Islet precursor cell (in vitro differentiated cells): ENCODE measurements around the gene BEND6.
"Not testable (repeated sequence)": the region's sequence is repeated elsewhere in the genome, so short reads cannot be mapped to it uniquely, and the experiment has no call there.

Experiments used
- DNase-seq: peaks from one replicate; pipeline ENCODE4 v3.0.0-alpha.2; 2018

The BEND6 gene

DNA sequence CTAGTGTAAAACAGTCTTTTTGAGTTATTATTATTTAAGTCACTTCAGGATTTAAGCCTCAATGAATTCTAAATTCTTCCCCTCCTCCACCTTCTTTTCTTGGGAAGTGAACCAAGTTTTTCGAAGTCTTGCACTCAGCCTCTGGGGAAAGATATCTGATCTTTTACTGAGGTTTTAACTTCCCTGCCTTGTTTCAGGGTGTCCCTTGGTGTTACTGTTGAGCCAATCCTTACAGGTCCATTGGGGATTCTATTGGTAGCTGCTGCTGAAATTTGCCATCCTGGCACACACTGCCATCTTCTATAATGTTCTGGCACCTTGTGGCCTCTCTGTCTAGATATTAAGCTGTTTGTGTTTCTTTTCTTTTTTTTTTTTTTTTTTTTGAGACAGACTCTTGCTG is 31.7 kb downstream of the BEND6 start:
- no peak for DNase-seq

DNA sequence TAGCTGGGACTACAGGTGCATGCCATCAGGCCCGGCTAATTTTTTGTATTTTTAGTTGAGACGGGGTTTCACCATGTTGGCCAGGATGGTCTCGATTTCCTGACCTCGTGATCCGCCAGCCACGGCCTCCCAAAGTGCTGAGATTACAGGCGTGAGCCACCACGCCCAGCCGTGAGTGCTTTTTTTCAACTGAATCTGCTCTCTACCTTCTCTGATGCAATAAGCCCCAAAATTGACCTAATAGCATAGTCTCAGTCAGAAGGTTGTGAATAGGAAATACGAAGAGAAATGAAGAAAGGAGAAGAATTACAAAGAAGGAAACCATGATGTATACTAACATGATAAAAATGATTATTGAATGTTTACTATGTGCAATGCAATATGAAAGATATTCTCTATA is 33.2 kb downstream of the BEND6 start:
- no peak for DNase-seq

- DNase-seq: no peak
These were observed 37.1 kb downstream of the BEND6 start for GRCh38 chr6:56992036-56992435.

DNA sequence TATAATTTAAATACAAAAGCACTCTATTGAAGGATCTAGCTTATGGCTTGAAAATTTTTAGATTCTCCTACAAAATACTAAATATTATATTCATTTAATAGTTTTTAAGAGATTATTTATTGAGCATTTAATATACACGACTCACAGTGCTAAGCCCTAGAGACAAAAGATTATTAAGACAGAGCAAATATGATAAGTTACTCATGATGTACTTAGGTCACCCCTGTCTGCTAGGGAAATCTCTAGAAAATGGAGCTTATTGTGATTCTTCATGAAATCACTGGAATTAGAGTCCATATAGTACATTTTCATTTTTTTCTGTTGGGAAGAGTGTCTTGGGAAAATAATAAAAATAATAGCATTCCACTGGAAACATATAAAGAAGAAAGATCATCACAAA is 37.8 kb downstream of the BEND6 start:
- DNase-seq: no peak

DNA sequence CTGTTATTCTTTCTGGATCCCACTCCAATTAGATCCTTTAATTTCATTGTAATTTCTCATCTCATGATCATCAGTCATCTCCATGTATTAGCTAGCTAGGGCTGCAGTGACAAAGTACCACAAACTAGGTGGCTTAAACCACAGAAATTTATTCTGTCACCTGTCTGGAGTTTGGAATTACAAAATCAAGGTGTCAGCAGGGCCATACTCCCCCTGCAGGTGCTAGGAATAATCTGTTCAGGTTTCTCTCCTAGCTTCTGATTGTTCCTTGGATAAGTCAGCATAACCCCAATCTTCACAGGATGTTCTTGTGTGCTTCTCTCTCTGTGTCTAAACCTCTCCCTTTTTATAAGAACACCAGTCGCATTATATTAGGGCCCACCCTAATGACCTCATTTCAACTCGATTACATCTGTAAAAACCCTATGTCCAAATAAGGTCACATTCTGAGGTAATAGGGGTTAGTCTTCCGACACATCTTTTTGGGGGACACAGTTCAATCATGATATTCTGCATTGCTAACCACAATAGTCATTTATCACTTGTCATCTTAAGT is 40.5 kb downstream of the BEND6 start:
- no peak for DNase-seq

DNA sequence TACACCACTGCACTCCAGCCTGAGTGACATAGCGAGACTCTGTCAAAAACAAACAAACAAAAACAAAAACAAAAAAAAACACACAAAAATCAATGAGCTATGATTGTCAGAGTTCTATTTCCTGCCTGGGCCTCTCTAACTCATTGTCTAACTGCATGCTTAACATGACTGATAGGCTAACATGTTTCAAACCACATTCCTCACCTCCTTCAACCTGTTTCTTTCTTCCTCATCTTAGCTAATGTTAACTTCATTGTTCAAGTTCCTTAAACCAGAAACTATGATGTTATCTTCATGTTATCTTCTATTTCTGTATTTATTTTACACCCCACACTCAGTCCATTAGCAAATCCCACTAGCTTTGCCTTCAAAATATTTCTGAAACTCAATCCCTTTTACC is 41.5 kb downstream of the BEND6 start:
- DNase-seq: no peak

DNA sequence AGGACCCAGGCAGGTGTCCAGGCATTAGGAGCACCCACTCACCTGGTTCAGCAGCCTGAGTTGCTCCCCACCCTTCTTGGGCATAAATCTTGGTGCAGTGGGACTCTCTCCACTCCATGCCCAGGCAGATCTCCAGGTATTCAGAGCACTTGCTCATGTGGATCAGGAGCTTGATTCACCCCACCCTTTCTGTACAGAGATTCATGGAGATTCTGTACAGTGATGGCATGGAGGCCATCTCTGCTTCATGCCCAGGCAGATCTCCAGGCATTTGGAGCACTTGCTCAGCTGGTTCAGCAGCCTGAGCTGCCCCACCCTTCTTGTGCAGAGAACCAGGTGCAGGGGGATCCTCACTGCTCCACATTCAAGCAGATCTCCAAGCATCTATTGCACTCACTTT is 44.1 kb downstream of the BEND6 start:
- DNase-seq: no peak

GRCh38 chr6:56999748-57000147 is 44.8 kb downstream of the BEND6 start:
- DNase-seq: not testable (repeated sequence)

DNA sequence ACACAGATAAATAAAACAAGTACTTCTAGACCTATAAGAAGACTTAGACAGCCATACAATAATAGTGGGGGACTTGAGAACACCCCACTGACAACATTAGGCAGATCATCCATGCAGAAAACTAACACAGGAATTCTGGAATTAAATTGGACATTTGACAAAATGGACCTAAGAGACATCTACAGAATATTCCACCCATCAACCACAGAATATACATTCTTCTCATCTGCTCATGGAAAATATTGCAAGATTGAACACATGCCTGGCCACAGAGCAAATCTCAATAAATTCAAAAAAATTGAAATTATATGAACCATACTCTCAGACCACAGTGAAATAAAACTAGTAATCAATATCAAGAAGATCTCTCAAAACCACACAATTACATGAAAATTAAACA is 47.3 kb downstream of the BEND6 start:
- no peak for DNase-seq

- DNase-seq: no peak
These were observed 49.4 kb downstream of the BEND6 start for GRCh38 chr6:57004292-57004691.

DNA sequence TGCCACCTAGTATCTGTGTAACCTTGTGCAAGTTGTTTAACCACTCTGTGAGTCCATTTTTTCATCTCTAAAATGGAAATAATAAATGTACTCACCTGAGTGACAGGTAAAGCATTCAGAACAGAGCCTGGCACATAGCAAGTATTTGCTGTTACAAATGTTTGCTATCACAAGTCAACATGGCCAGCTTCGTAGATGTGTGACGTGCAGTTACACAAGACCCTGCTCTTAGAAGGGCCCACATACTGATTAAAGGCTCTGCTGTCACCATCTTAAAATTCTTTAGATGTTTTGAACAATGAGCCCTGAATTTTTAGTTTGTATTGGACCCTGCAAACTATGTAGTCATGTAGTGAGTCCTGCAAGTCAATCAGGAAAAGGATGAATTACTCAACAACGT is 51.2 kb downstream of the BEND6 start:
- DNase-seq: no peak

DNA sequence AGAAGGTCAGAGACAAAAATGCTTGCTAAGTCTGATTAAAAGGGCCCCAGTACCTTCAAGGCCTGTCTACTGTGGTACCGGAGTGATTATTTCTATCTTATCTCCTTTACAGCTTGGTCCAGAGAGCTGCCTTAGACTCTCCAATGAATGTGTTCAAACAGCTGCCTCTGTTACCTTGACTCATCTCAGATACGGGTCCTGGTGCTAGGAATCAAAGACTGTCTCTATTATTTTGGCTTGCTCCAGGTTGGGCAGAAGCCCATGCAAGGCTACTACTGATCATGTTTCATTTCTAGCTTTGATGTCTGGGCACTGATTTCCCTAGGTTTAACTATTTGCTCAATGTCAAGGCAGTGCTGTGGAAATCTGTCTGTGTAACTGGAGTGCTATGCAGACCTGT is 53.2 kb downstream of the BEND6 start:
- DNase-seq: not testable (repeated sequence)

GRCh38 chr6:57013521-57013926 is 58.6 kb downstream of the BEND6 start:
- DNase-seq: peak; percentile 93

GRCh38 chr6:57017069-57017468 is 62.2 kb downstream of the BEND6 start:
- DNase-seq: no peak

- DNase-seq: no peak
These were observed 62.9 kb downstream of the BEND6 start for GRCh38 chr6:57017841-57018240.

DNA sequence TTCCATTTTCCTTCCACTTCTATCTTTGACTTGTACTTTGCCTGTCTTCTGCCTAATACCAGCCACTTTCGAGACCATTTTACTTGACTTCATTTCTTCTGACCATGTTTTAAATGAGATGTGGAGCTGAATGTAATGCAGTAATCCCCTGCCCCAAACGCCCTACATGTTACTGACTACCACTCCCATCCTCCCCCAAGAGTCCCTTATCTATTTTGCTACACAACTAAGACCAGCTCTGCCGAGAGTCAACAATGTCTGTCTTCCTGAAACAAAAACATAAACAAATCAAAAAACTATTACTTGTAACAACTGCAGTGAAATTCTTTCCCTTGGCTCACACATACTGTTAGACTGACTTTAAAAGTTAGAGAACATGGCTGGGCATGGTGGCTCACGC is 64.5 kb downstream of the BEND6 start:
- no peak for DNase-seq

- DNase-seq: no peak
These were observed 66.3 kb downstream of the BEND6 start for GRCh38 chr6:57021086-57021720.

DNA sequence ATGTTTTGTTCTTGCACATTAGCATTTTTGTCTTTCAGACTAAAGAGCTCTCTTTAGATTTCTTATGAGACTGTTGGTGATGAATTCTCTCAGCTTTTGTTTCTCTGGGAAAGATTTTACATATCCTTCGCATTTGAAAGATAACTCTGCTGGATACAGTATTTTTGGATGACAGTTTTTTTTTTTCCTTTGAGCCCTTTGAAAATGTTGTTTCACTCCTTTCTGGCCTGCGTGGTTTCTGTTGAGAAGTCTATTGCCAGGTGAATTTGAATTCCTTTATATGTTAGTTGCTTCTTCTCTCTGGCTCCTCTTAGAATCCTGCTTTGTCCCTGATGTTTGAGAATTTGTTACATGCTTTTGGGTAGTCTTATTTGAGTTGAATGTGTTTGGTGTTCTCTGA is 69.4 kb downstream of the BEND6 start:
- DNase-seq: no peak

DNA sequence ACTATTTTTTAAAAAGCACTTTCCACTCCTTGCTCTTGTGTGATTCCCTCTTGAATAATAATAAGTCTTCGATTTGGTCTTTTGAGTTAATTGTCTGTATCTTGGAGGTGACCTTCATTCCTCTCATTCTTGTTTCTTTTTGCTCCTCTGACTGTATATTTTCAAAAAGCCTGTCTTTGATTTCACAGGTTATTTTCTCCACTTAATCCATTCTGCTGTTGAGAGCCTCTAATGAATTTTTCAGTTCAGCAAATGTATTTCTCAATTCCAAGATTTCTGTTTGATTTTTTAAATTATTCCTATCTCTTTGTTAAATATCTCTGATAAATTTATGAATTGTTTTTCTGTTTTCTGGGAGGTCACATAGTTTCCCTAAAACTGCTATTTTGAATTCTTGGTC is 69.9 kb downstream of the BEND6 start:
- no peak for DNase-seq

DNA sequence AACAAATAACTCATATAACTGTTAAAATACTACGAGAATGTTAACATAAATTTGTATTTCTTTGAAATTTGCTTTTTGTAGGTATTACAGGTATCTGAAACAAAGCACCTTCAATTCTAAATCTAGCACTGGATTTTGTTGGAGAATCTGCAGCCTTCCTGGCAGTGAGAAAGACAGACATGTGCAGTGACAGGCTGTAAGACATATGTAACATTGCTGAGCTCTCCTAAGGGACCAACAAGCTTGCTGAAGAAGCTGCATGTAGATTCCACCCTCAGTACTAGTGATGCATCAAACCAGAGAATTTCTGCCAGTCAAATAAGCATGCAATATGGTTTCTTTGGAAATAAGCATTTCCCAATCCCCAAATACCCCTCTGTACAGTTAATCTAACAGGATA is 71.1 kb downstream of the BEND6 start:
- no peak for DNase-seq

DNA sequence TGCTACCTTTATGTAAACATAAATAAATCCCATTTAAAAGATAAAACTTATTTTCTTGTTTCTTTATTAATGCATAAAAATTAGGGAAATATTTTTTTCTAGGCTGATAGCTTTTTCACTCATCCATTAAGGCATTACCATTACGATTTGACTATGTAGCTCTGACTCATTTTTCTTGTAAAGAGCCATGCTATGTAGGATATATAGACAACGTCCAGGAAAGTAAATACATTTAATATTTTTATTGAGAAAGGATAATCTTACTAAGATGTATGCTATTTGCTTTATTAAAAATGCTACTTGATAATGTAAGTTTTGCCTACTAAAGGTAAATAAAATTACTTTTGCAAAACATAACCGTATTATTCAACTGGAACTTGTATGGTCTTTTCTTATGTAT is 72.4 kb downstream of the BEND6 start:
- DNase-seq: no peak

DNA sequence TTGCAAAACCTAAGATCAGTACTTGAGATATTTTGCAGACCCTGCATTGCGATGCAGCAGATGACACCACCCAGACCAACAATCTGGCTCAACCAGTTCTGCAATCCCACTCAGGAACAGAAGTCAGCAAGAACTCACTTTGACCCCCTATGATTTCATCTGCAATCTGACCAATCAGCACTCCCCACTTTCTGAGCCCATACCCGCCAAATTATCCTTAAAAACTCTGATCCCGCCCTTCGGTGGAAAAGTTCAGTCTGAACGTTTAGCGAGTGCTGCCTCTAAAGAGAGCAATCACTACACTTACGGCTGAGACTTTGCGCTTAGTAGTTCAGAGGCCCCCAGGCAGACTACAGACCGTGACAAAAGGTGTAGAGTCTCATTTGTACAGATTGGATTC is 74.3 kb downstream of the BEND6 start:
- DNase-seq: peak; percentile 96

GRCh38 chr6:57033228-57033627 is 78.3 kb downstream of the BEND6 start:
- DNase-seq: no peak

DNA sequence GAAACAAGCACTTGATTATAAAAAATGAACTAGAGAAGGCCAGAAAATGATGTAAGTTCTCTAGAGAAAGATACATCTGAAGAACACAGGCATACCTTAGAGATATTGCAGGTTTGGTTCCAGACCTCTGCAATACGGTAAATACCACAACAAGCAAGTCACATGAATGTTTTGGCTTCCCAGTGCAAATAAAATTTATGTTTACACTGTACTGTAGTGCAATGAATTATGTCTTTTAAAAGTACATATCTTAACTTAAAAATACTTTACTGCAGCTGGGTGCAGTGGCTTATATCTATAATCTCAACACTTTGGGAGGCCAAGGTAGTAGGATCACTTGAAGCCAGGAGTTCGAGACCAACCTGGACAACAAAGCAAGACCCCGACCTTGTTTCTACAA is 80.6 kb downstream of the BEND6 start:
- DNase-seq: no peak

DNA sequence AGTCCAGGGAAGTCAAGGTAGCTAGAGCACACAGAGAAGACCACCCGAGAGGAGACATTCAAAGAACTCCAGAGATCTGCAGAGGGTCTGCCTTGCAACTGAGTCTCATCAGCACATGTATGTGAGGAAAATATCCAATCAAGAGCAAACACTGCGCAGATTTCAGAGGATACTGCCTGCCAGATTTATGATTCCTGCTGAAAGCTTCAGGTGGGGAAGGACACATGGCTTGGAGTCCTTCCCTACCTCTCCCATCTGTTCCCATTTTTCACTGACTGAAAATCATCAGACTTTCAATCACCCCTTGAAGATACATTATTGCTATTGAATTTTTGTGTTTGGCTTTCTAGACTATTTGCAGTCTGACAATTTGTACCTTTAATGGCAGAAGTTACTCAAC is 84.0 kb downstream of the BEND6 start:
- DNase-seq: no peak
